Ramos (cell line): ENCODE data around the gene OR13A1.
"Not testable (repeated sequence)": the region's sequence is repeated elsewhere in the genome, so short reads cannot be mapped to it uniquely, and the experiment has no call there.

Experiments
- in situ Hi-C: fragments of 300-500 bp; cut with MboI; formaldehyde crosslinking; loops from one replicate; pipeline ENCODE4 v1.14.3; 2022; ENCODE audit warnings: low sequenced_read_pairs; ENCODE audit not compliant: unreplicated experiment

OR13A1 gene

DNA sequence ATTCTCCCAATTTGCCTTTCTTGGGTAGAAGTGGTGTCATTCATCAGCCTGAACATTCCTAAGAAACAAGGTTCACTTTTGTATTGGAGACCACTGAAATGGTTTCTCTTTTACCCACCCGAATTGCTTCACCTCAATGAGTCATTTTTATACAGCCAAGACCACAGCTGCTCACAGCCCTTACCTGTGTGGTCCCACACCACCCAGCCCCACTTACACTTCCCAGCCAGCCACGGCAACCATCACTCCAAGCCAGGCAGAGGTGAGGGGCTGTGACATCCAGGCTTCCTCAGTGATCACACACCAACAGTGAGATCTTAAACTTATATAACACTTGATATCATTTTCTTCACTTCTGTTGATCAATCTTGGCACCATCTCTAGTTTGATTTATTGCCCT lies 20.7 kb downstream of the OR13A1 start:
- in situ Hi-C loops = no loop called here

DNA sequence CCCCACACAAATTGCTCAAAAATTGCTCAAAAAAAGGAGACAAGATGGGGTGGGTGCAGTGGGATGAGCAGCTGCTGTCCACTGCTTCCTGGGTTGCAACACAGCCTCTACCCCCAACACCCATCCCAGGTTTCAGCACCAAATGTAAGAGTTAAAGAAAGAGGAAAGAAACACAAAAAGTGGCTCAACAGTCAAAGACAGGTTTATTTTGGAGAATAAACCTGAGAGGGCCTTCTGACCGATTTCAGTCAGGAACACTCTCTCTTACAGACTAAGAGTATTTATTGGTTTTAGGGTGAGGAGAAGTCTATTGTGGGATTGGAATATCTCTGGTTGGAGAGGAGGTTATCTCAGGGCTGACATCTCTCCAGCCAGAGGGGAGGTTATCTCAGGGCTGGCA lies 28.4 kb downstream of the OR13A1 start:
- in situ Hi-C loops = no loop called here

DNA sequence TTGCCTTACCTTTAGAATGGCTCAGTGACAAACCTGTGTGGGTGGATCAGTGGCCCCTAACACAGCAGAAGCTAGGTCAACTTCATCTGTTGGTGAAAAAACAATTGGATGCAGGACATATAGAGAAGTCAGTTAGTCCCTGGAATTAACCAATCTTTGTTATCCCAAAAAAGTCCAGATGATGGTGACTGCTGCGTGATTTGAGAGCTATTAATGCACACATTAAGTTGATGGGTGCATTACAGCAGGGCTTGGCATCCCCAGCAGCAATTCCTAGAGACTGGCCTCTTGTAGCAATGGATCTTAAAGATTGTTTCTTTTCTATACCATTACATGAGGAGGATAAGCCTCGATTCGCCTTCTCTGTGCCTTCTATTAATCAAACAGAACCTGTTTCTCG lies 33.3 kb downstream of the OR13A1 start:
- in situ Hi-C loops = no loop called here

DNA sequence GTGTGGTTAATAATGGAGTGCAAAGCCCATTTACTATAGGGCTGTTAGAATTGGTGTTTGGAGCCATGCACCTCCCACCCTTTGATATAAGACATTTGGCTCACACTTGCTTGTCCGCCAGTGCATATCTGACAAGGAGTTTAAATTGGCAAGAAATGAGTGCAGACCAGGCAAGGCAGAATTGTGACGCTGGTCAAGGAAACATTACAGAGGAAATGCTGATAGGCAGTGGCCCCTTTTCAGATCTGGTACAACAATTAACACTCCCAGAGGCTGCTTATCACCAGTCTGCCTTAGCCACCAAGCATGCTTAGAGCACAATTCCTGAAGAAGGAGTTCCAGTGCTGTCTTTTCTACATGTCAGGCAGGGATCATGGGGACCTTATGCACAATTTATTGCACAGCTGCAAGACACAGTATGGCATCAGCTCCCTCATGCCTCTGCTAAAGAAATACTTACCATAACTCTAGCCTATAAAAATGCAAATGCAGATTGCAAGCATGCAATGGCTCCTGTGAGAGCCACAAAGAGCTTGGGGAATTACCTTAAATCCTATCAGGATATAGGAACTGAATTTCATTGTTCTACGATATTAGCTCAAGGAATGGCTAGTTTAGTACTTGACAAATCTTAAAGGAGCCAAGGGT lies 35.2 kb downstream of the OR13A1 start:
- in situ Hi-C loops = no loop called here

DNA sequence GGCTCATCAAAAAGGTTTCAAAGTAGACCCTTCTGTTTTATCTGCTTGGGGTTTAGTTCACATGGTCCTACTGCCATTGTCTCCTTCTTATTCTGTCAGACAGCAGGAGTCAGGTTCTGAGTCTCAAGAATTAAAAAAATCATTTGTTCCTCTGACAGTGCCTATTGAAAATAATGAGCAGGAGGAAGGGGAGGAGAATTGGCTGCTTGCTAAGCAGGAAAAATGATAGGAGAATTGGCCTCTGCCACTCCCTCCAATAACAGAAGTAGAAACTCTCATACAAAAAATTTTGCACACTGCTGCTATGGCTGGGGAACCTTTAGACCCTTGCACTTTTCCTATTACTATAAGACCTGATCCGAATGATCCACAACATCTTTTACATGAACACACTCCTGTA lies 35.7 kb downstream of the OR13A1 start:
- in situ Hi-C loops = no loop called here

DNA sequence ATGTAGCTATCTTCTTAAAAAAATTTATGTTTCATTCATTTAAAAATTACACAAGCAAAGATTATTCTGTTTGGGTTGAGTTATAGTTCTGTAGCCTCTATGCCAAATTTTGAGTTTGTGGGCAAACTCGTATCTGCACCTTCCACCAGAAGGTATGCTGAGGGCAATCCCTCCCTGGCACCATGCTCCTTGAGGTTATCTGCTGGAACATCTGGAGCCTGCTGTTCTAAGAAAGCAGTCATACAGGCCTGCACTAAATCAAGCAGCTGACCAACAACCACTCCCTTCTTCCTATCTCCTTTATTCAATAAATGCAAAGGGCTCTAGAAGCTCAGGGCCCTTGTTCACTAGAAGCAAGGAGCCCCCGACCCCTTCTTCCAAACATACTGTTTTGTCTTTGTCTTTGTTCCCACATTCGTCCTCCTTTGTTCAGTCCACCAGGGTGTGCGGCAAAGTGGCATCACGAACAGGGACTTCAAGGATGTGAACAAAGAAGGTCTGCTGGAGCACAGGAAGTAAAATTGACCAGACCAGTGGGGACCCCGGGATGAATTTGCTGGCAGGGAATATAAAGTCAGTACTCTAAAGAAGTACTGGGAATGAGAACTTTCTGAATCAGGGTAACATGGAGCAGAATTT lies 36.4 kb downstream of the OR13A1 start:
- in situ Hi-C loops = no loop called here

DNA sequence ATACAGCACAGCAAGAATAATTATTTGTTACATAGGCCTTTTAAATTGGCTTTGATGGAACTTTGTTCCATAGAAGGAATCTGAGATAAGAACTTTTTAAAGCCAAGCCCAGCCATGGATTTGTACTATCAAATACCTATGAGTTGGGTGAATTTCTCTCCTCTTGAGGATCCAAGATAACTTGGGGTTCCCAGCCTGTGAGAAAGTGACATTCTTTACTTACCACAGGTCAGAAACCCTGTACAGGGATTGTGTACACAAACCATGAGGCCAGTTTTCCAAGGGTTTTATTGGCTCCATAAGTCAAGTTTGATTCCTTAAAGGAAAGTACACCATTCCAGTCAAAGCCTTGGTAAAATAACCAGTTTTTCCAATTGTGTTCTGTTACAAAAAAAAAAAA lies 39.3 kb downstream of the OR13A1 start:
- in situ Hi-C loops = not testable (repeated sequence)

DNA sequence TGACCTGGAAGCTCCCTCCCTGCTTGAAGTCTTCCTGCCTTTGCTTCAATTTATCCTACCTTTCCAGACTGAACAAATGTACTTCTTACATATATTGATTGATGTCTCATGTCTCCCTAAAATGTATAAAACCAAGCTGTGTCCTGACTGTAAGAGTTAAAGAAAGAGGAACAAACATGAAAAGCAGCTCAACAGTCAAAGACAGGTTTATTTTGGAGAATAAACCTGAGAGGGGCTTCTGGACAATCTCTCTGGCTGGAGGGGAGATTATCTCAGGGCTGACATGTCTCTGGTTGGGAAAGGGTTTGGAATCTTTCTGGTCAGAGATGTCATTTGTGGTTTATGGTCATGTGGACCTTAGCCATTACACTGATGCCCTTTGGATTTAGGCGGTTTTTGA lies 41.0 kb downstream of the OR13A1 start:
- in situ Hi-C loops = no loop called here

DNA sequence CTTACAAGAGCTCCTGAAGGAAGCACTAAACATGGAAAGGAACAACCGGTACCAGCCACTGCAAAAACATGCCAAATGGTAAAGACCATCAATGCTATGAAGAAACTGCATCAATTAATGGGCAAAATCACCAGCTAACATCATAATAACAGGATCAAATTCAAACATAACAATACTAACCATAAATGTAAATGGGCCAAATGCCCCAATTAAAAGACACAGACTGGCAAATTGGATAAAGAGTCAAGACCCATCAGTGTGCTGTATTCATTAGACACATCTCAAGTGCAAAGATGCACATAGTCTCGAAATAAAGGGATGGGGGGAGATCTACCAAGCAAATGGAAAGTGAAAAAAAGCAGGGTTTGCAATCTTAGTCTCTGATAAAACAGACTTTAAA lies 47.6 kb downstream of the OR13A1 start:
- in situ Hi-C loops = not testable (repeated sequence)

DNA sequence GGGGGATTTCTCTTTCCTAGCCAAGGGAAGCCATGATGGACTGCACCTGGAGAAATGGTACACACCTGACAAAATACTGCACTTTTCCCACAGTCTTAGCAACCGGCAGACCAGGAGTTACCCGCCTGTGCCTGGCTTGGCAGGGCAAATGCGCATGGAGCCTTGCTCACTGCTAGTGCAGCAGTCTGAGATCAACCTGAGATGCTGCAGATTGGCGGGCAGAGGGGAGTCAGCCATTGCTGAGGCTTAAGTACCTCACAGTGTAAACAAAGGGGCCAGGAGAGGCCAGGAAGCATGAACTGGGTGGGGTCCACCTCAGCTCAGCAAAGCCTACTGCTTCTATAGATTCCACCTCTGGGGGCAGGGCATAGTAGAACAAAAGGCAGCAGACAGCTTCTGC lies 49.4 kb downstream of the OR13A1 start:
- in situ Hi-C loops = no loop called here

DNA sequence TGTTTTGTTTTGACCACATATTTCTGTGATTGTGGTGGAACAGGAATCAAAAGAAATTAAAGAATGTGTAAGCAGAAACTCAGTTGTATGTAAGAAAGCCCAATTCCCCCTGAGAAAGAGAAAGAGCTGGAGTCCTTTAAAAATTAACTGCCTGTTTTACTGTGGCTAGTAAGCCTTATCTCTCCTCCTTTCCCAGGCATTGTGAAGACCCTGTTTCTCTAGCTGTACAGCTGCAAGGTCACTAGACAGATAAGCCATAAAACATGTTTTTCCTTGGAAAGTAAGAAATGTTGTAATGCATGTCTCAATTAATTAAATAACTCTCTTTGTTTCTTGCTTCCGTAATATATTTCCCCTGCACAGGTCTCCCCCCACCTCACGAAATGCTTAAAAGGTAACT lies 53.5 kb downstream of the OR13A1 start:
- in situ Hi-C loops = no loop called here

DNA sequence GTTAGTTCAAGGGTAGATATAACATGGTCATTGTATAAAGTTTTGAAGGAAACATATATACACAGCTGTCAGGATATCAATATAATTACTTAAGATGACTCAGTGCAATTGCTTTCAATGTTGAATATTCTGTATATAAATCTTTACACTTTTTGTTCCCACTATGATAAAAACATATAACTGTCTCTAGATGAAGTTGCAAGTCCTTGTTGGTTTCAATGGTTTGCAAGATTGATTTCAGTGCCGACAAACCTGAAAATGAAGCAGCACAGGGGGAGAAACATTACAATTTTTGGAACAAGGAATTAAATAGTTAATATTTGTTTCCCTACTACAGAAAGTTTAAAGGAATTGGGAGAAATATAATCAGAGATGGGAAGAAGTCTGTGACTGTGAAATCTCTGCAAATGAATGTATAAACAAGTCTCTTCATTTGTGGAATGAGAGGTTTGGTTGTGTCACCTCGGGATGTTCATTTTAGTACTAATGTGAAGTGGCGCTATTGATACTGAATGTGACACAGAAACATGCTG lies 54.1 kb downstream of the OR13A1 start:
- in situ Hi-C loops = no loop called here

DNA sequence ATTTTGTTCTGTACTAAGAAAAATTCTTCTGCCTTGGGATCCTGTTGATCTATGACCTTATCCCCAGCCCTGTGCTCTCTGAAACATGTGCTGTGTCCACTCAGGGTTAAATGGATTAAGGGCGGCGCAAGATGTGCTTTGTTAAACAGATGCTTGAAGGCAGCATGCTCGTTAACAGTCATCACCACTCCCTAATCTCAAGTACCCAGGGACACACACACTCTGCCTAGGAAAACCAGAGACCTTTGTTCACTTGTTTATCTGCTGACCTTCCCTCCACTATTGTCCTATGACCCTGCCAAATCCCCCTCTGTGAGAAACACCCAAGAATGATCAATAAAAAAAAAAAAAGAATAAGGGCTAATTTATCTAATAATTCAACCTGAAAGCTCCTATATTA lies 54.8 kb downstream of the OR13A1 start:
- in situ Hi-C loops = not testable (repeated sequence)

DNA sequence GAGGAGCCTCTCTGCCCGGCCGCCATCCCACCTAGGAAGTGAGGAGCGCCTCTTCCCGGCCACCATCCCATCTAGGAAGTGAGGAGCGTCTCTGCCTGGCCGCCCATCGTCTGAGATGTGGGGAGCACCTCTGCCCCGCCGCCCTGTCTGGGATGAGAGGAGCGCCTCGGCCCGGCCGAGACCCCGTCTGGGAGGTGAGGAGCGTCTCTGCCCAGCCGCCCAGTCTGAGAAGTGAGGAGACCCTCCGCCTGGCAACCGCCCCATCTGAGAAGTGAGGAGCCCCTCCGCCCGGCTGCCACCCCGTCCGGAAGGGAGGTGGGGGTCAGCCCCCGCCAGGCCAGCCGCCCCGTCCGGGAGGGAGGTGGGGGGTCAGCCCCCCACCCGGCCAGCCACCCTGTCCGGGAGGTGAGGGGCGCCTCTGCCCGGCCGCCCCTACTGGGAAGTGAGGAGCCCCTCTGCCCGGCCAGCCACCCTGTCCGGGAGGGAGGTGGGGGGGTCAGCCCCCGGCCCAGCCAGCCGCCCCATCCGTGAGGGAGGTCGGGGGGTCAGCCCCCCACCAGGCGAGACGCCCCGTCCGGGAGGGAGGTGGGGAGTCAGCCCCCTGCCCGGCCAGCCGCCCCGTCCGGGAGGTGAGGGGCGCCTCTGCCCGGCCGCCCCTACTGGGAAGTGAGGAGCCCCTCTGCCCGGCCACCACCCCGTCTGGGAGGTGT lies 55.5 kb downstream of the OR13A1 start:
- in situ Hi-C loops = loop anchor here (10.0 kb wide), 1 partner anchor 195 kb away; no protein-coding TSS in a partner anchor

DNA sequence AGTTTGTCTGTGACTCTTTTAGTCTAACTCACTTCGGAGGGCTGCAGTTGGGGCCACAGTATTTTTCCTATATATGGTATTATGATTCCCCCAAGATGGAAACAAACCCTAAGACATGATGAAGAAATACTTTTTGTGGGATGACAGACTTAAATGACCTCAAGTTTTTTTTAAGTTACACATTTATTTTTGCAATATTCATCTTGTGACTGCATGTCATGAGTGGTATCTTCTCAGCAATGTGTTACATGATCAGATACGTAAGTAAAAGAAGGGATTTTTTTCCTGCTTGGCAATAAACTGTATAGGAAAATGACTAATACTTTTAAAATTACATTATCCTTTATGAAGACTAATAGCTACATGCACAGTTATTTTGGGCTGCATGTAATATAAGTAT lies 57.8 kb downstream of the OR13A1 start:
- in situ Hi-C loops = loop anchor here (10.0 kb wide), 1 partner anchor 197 kb away; no protein-coding TSS in a partner anchor

DNA sequence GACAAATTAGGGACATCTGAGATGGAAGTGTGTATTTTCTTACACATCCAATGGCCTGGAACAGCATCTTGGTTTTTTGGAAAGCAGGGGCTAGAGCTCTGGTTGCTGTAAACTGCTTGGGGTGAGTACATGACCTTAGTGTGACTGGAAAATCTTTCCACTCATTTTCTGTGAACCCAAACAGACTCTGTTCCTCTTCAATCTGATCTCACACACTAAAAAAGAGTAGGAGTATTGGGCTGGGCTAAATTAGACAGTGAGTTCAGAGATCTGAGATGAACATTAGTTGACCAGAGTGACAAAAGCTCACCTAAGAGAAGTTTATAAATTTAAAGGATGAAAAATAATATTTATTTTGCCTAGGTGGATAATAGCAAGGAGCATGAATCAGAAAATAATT lies 59.2 kb downstream of the OR13A1 start:
- in situ Hi-C loops = loop anchor here (10.0 kb wide), 1 partner anchor 199 kb away; no protein-coding TSS in a partner anchor

DNA sequence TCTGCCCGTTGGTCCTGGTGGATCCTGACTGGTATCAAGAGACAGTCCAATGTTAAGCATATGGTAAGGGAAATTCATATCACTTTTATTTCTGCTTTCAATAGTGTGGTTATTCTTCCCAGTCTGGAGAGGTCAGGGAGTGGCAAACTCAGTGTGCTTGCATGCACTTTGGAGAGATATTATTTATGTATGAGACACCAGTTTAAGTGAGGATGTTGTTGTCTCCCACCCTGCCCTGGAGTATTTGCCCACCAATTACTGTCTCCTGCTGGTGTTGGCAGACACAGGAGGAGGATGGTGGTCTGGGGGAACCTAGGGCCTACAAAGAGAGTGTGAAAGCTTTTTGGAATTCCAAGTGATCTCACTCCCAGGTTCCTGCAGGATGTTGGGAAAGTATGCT lies 59.7 kb downstream of the OR13A1 start:
- in situ Hi-C loops = loop anchor here (10.0 kb wide), 1 partner anchor 199 kb away; no protein-coding TSS in a partner anchor

DNA sequence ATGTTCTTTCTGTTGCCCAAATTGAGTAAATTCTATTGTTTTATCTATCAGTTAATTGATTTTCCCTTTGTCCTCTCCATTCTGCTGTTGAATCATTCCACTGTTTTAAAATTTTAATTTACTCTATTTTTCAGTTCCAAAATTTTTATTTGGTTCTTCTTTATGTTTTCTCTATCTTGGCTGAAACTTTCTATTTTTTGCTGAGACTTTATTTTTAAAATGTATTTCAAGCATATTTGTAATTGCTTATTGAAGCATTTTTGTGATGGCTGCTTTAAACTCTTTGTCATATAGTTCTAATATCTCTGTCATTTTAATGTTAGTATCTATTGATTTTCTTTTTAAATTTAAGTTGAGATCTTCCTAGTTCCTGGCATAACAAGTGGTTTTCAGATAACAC lies 60.5 kb downstream of the OR13A1 start:
- in situ Hi-C loops = loop anchor here (10.0 kb wide), 1 partner anchor 200 kb away; no protein-coding TSS in a partner anchor

DNA sequence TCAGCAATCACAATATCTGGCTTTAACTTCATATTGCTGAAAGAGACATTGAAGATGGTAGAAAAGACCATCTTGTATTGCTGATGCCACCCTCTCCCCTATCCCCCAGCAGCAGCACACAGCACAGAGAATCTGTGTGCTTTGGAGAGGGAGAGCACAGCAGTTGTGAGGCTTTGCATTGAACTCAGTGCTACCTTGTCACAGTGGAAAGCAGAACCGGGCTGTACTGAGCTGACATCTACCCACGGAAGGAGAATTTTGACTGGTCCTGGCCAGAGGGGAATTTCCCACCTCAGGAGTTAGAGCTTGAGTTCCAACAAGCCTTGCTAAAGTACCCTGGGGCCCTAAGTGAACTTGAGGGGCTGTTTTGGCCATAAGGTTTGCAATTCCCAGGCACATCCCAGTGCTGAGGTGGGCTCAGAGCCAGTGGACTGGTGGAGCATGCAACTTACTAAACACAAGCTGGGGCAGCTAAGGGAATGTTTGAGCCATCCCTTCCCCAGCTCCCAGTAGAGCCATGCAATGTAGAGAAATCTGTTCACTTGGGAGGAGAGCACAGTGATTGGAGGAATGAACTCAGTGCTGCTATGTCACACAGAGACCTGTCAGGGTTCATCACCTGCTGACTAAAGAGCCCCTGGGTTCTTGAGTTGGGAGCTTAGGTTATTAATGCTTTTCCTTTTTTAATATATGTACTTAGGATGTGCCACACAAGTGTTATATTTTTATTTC lies 62.1 kb downstream of the OR13A1 start:
- in situ Hi-C loops = loop anchor here (10.0 kb wide), 1 partner anchor 201 kb away; no protein-coding TSS in a partner anchor
